HG03064 (cell line): Measurements from ENCODE around the gene MYL10.
"Not testable (repeated sequence)": the region's sequence is repeated elsewhere in the genome, so short reads cannot be mapped to it uniquely, and the experiment has no call there.

Experiments
- ATAC-seq: cut with Tn5 transposase; IDR thresholded peaks from one replicate; pipeline ENCODE4 v1.9.1; 2021; ENCODE audit warnings: low read depth; ENCODE audit not compliant: unreplicated experiment

MYL10 gene

GRCh38 chr7:101657171-101657570 lies 28.1 kb upstream of the MYL10 start:
- ATAC-seq, result no peak

DNA sequence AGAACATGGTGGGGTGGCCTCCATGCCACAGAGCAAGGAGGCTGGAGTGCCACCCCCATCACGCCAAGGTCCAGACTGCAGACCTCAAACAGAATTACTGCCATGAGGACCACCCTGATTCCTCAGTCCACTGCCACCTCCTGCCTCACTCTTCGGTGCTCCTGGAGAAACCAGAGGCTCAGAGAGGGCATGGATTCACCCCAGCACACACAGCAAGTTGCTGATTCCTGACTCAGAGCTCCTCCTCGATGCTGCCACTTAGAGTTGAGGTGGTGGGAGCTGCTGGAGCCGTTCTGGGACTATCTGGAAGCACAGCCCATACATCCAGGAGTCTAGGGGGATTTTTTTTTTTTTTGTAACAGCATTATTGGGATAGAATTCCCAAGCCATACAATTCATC lies 22.0 kb upstream of the MYL10 start:
- no peak for ATAC-seq

- no peak for ATAC-seq
Measured at GRCh38 chr7:101650579-101651081, 21.5 kb upstream of the MYL10 start.

DNA sequence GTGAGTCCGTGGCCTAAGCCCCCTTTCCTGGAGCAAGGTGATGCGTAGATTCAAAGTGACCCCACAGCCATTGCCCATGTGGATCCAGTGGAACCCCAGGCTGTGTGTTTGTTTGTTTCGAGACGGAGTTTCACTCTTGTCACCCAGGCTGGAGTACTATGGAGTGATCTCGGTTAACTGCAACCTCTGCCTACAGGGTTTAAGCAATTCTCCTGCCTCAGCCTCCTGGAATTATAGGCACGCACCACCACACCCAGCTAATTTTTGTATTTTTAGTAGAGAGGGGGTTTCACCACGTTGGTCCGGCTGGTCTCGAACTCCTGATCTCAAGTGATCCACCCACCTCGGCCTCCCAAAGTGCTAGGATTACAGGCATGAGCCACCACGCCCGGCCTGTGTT lies 18.8 kb upstream of the MYL10 start:
- not testable (repeated sequence) for ATAC-seq

DNA sequence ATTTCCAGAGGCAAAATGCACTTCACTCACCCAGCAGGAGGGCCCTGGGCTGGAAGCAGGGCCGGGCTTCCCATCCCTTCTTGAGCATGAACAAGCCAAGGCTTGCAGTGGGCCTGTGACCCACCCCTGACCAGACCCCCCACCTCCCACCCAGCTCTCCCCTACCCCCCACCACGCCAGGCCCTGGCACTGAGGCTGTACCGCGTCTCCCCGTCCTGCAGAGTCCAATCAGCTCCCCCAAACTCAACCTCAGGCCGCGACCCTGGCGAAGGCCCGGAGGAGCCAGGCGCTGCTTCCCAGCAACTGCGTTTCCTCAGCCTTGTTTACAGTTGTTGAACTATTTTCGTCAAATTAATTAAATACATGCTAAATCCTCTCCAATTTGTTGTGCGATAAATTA lies 16.9 kb upstream of the MYL10 start:
- no peak for ATAC-seq

DNA sequence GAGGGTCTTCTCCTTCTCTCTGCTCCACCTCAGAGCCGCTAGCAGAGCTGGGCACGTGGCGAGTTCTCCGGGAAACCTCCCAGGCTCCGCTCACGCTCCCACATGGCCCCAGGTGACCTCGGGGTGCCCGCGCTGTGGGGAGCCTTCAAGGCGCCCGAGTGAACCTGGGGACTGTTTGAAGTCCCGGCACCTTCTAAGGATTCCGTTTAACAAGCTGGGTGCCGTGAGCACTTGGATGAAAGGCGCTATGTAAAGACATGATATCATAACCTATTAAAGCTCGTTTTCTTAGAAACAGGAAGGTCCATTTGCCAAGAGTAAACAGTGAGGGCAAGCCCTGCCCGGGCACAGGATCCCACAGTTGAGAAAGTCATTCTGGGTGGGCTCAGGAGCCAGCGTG lies 15.8 kb upstream of the MYL10 start:
- ATAC-seq, result no peak

DNA sequence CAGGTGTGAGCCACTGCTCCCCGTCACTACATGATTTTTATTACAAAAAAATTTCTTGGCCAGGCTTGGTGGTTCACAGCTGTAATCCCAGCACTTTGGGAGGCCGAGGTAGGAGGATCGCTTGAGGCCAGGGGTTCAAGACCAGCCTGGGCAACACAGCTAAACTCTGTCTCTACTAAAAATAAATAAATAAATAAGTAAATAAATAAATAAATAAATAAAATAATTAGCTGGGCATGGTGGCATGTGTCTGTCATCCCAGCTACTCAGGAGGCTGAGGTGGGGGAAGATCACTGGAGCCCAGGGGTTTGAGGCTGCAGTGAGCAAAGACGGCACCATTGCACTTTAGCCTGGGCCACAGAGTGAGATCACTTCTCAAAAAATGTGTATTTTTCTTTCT lies 10.0 kb upstream of the MYL10 start:
- ATAC-seq, result not testable (repeated sequence)

- no peak for ATAC-seq
Measured at GRCh38 chr7:101636822-101637623, 7.9 kb upstream of the MYL10 start.

DNA sequence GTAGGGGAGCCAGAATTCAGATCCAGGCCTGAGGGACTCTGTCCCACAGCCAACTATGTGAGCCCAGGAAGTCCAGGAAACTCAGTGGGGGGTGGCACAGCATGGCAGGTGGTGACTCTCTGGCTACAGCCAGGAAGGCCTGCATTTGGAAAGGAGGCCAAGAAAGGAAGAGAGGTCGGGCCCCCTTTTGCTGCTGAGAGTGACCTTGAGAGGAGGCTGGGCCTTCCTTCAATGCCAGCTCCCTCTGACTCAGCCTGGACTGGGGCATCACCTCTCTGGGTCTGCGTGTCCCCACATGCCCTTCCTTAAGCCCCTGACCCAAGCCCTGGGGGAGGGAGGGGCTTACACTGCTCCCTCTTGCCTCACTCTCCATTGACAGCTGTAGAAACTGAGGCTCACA lies 6.4 kb upstream of the MYL10 start:
- no peak for ATAC-seq

DNA sequence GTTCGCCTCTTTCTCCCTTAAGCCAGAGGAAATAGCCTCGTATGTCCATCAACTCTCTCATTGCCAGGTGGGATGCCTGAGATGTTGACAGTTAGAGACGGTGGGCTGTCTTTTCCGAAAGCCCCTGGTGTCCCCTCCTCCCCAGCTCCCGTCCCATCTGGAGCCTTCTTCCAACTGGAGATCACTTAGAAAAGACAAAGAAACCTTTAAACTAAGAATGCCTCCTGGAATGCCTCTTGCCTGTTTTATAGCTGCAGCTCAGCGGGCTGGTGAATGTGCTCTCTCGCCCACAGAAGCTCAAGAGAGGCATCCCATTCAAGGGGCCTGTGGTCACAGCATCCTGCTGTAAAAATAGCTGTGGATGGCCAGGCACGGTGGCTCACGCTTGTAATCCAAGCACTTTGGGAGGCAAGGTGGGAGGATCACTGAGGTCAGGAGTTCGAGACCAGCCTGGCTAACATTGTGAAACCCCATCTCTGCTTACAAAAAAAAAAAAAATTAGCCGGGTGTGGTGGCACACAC lies 5.2 kb upstream of the MYL10 start:
- no peak for ATAC-seq

DNA sequence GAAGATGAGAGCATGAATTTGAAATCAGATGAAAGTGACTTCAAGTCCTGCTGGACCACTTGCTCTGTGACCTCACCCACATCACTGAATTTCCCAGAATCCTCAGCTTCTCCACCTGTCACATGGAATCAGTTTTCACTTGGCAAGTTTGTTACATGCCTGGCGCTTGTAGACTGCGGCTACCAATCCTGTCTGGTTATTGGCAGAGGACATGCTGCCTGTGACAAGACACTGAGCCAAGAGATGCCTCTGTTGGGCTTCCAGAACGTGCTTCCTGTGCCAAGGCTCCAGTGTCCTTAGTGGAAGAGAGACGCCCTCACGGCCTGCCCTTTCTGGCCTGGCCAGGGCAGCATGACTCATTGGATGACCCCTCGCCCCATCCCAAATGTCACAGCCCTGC lies 4.4 kb upstream of the MYL10 start:
- no peak for ATAC-seq

DNA sequence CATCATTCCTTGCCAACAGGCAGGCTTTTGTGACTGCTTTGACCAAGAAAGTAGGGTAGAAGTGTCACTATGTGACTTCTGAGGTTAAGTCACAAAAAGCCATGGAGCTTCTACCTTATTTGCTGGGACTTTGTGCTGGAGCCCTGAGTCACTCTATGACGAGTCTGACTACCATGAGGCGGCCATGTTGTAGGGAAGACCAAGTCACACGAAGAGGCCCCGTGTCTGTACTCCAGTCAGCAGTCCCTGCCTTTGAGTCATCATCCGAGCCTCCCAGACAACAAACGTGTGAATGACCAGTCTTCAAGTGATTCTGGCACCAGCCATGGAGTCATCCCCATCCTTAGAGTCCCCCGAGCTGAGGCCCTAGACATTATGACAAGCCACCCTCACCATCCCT lies 3.5 kb upstream of the MYL10 start:
- no peak for ATAC-seq

DNA sequence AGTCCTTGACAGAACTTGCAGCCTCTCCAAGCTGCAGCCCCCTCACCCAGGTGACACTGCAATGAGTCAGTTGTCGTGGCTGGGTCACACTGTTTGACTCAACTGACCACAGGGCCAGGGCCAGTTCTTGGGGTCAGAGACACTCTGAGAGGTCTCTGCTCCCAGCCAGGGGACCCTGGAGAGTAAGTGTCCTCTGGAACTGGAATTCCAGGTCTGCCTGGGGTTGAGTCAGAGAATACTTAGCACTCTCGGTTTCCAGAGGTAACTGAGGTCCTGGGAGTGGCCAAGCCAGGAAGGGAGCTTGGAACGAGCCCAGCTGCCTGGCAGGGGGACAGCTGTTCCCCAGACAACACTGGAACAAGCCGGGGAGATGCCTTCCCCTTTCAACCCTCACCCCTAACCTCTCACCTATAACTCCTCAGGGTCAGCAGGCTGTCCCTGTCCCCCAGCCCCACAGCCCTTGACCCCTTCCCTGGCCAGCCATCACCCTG lies 2.2 kb upstream of the MYL10 start:
- no peak for ATAC-seq

DNA sequence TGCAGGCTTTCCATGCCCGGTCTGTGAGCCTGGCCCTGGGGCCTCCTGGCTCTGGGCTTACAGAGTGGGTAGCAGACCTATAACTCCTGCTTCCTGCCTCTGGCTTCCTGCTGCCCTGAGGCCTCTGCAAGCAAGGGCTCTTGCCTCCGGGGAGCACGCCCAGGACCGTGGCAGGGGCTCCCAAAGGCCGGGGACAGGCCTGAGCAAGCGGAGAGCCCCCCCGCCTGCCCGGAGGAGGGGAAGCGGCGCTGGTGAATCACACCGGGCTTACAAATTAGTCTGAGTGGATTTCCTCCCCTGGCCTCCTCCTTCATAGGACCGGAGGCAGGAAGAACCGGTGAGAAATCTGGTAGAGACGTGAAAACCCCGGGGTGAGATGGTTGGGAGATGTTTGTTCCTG lies 1.5 kb upstream of the MYL10 start:
- no peak for ATAC-seq

DNA sequence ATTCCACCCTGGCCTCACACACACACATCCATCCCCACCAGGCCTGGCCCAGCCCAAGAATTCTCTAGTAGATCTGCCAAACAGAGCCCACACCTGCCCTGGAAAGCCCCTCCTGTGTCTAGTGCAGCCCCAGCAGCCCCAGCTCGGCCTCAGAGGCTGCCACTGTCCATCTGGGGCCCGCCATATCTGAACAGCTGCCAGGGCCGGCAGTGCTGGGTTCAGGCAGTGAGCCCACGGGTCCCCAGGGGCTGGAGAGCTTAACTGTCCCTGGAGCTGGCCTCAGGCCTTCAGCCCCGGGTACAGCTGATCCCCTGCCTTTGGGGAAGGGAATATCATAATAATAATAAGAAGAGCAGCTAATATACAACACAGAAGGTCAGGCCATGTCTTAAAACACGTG lies 574 bp downstream of the MYL10 start:
- no peak for ATAC-seq

GRCh38 chr7:101626758-101627157 lies 2.3 kb downstream of the MYL10 start:
- ATAC-seq, result no peak

DNA sequence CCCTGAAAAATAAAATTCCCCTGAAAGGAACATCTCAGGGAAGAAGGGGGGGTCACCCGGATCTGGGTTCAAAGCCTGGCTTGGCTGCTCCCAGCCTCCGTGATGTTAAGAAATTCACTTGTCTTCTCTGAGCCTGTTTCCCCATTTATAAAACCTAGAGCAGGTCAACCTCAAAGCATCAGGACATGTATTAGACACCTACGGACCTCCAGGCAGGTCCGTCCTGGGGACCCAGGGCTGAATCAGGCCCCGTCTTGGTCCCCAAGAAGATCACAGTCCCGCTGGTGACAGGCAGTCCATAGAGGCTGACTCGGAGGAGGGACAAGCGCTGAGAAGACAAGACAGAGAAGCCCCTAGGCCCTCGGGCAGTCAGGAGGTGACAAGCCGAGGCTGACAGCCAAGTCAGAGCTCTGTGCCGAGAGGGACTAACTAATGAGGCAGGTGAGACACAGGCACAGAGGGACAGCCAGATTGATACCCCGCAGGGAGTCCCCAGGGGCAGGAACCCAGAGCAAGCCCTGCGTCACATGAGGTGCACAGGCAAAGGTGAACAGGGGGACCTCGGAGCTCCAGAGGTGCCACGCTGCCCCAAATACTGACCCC lies 2.9 kb downstream of the MYL10 start:
- ATAC-seq, result no peak

GRCh38 chr7:101625031-101625791 lies 3.9 kb downstream of the MYL10 start:
- ATAC-seq, result no peak

GRCh38 chr7:101624246-101625001 lies 4.7 kb downstream of the MYL10 start:
- ATAC-seq, result no peak

GRCh38 chr7:101622609-101623173 lies 6.4 kb downstream of the MYL10 start:
- ATAC-seq, result no peak
